Lower lobe of right lung (tissue), 2 donors: ENCODE measurements around the gene NOSTRIN. TPM values are rescaled to one million over a fixed set of nuclear protein-coding genes. Genes with fewer than 3 reads are reported as not detected.

ENCODE experiments used
- ATAC-seq, 2 donors: fragments of 200-7000 bp; cut with Tn5 transposase; one replicate each; pipeline ENCODE4 v1.9.1; 2020 to 2022; ENCODE audit warnings: mild to moderate bottlenecking in 2 of 2, moderate library complexity in 2 of 2
- DNase-seq: peaks from one replicate; pipeline ENCODE4 v3.0.0-alpha.2; 2020
- H3K27ac ChIP-seq: fragments of 200-600 bp; one replicate; pipeline ENCODE4 v1.8.0; 2022
- H3K27me3 ChIP-seq: fragments of 200-600 bp; one replicate; pipeline ENCODE4 v1.8.0; 2022; ENCODE audit warnings: low read depth
- H3K36me3 ChIP-seq: fragments of 200-600 bp; one replicate; pipeline ENCODE4 v1.8.0; 2022; ENCODE audit warnings: mild to moderate bottlenecking
- H3K4me1 ChIP-seq: fragments of 200-600 bp; one replicate; pipeline ENCODE4 v1.8.0; 2022
- H3K4me3 ChIP-seq: fragments of 200-600 bp; one replicate; pipeline ENCODE4 v1.8.0; 2022; ENCODE audit warnings: mild to moderate bottlenecking
- H3K9me3 ChIP-seq: fragments of 200-600 bp; one replicate; pipeline ENCODE4 v1.8.0; 2022
- intact Hi-C: fragments of 100-400 bp; cut with DNase I; formaldehyde crosslinking; loops from one replicate; pipeline ENCODE4 v1.11.0; 2022
- total RNA-seq: library from RNA; stranded (reverse); fragmentation: NEBNext Ultra II Directional; extraction: Animal tissue kit (Norgen Biotek cat#: 25700); gene quantifications from one replicate; pipeline ENCODE4 v1.2.1, GENCODE V29; 2021
- TF ChIP-seq, protein P1 (sequence below): fragments of 200-600 bp; IDR thresholded peaks from one replicate; pipeline ENCODE4 v1.8.0; 2022; ENCODE audit warnings: antibody characterized with exemption, mild to moderate bottlenecking
- donor health status: DM: no; HTN: yes; CAD: no; lungs with severe emphysema.

Gene NOSTRIN
- total RNA-seq, 1 donor from 2014 or later: 45.2 TPM

DNA sequence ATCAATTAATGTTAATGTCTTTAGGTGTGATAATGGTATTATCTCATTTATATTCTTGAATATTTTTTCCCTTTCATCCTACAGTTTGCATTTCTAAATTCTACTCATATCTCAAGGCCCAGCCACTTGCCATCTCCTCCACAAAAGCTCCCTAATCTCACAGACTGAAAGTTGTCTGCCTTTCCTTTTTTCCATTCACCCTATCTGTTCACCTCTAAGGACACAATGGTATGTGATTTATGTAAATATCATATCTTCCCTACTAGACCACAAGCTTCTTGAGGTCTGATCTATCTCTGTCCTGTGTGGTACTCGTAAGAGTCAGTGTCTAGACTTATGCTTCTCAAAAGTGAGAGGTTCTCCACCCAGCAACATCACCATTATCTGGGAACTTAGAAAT, 91.7 kb downstream of the NOSTRIN start:
- TF ChIP-seq, protein P1, sequence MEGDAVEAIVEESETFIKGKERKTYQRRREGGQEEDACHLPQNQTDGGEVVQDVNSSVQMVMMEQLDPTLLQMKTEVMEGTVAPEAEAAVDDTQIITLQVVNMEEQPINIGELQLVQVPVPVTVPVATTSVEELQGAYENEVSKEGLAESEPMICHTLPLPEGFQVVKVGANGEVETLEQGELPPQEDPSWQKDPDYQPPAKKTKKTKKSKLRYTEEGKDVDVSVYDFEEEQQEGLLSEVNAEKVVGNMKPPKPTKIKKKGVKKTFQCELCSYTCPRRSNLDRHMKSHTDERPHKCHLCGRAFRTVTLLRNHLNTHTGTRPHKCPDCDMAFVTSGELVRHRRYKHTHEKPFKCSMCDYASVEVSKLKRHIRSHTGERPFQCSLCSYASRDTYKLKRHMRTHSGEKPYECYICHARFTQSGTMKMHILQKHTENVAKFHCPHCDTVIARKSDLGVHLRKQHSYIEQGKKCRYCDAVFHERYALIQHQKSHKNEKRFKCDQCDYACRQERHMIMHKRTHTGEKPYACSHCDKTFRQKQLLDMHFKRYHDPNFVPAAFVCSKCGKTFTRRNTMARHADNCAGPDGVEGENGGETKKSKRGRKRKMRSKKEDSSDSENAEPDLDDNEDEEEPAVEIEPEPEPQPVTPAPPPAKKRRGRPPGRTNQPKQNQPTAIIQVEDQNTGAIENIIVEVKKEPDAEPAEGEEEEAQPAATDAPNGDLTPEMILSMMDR: no peak
- no peak for DNase-seq
- H3K9me3 ChIP-seq: no peaks in the 10 kb centered on the region
- no peak overlapping the region for H3K27ac ChIP-seq
- no peak overlapping the region for H3K4me3 ChIP-seq
- no peaks in the 10 kb centered on the region for H3K36me3 ChIP-seq
- intact Hi-C loops: no loop called here
- H3K4me1 ChIP-seq: peaks cover 12% of the 10 kb centered on the region
- no peaks in the 10 kb centered on the region for H3K27me3 ChIP-seq
- ATAC-seq: no peak

DNA sequence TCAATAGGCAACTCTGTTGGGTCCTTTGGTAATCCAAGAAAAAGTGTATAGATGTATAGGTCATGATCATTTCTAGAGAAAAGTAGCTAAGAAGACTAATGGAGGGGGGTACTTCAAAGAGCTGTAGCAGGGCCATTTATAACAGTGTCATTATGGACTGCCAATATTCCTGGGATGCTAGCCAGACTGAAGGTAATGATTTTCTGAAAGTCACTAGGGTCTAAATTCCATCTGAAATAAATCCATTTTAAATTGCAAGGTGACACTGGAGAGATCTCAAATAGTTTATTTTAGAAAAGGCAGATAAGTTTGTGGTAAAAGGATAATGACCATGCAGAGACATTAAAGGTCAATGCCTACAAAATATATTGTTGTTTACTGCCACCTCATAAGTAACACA, 92.3 kb downstream of the NOSTRIN start:
- Histone ChIP-seq H3K9me3 (no peaks in the 10 kb centered on the region), H3K4me1 (peaks cover 11% of the 10 kb centered on the region), H3K27me3 (no peaks in the 10 kb centered on the region), H3K36me3 (no peaks in the 10 kb centered on the region), H3K27ac (no peak overlapping the region), H3K4me3 (no peak overlapping the region)
- no peak for ATAC-seq
- TF ChIP-seq, protein P1: no peak
- no peak for DNase-seq
- intact Hi-C loops: no loop called here

DNA sequence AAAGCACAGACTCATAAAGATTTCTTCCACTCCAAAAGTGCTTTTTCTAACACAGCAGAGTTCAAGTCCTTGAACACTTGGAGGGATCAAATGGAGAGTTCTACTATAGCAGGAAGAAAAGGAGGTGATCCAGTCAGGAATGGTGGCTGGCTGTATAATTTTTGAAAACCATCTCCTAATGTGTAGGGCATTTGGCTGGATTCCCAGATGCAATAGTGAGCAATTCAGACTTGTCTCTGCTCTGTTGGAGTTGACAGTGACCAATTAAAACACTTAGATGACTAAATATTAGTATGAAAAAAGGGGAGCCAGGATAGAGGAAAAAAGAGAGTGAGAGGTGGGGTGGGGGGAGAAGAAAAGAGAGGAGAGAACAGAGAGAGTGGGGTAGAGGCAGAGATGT, 93.3 kb downstream of the NOSTRIN start:
- DNase-seq (no peak), ATAC-seq (no peak)
- intact Hi-C loops: no loop called here
- peaks cover under 1% of the 10 kb centered on the region for H3K4me1 ChIP-seq
- no peaks in the 10 kb centered on the region for H3K36me3 ChIP-seq
- TF ChIP-seq, protein P1: no peak
- H3K27me3 ChIP-seq: no peaks in the 10 kb centered on the region
- H3K9me3 ChIP-seq: no peaks in the 10 kb centered on the region
- H3K27ac ChIP-seq: no peak overlapping the region
- H3K4me3 ChIP-seq: no peak overlapping the region

DNA sequence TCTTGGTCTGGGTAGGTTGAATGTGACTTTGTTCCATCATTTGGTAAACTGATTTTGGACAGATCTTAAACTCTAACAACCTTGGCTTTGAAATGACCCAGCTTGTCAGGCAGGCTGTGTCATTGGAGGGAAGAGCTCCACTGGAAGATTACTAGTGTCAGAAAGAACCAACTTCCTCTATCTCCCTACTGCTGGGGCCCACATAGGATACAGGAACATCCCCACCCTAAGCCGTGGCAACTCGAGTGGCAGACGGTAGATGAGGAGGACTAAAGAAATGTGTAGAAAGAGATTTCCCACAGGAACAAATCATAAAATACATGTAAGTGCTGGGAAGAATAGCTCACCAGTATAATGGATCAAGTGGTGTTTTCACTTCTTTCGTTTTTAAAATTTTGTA, 94.3 kb downstream of the NOSTRIN start:
- H3K27me3 ChIP-seq: no peaks in the 10 kb centered on the region
- TF ChIP-seq, protein P1: no peak
- H3K9me3 ChIP-seq: no peaks in the 10 kb centered on the region
- intact Hi-C loops: no loop called here
- H3K36me3 ChIP-seq: no peaks in the 10 kb centered on the region
- ATAC-seq (no peak), DNase-seq (no peak)
- no peak overlapping the region for H3K4me3 ChIP-seq
- H3K27ac ChIP-seq: no peak overlapping the region
- H3K4me1 ChIP-seq: no peaks in the 10 kb centered on the region

DNA sequence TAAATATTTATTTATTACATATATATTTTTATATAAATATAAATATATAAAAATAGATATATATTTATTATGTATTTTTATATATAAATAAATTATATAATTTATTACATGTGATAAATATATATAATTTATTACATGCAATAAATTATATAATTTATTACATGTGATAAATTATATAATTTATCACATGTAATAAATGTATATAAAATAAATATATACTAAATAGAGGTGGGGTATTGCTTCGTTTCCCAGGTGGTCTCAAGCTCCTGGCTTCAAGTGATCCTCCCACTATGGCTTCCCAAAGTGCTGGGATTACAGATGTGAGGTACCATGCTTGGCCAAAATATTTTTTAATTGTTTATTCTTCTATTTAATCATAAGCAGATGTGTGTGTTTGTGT, 95.0 kb downstream of the NOSTRIN start:
- Histone ChIP-seq H3K36me3 (no peaks in the 10 kb centered on the region), H3K27ac (no peak overlapping the region), H3K27me3 (no peaks in the 10 kb centered on the region), H3K4me3 (no peak overlapping the region), H3K4me1 (no peaks in the 10 kb centered on the region), H3K9me3 (no peaks in the 10 kb centered on the region)
- ATAC-seq (no peak), DNase-seq (no peak)
- TF ChIP-seq, protein P1: no peak
- intact Hi-C loops: no loop called here

DNA sequence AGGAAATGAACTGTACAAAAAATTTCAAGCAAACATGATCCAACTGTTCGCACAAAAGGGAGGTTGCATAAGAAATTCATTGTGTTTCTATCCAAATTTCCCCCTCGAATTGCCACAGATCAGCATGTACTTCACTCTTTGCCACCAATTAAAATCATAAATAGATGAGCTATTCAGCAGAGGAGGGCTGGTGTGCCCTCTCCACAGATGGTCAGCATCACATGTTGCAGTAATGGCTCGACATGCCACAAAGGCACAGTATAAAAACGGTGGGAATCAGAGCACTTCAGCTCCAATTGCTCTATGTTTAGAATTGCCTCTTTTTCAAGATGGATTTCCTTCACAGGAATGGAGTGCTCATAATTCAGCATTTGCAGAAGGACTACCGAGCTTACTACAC, 98.6 kb downstream of the NOSTRIN start, which contains the start of gene G6PC2:
G6PC2 (plus strand) TSS at position 289 of the 400 bp plus-strand sequence; CDS start at position 330, 41 bp downstream.
- H3K27ac ChIP-seq: no peak within 1 kb of the TSS
- TF ChIP-seq, protein P1: no peak
- H3K4me1 ChIP-seq: no peaks in the 10 kb centered on the region
- H3K9me3 ChIP-seq: no peaks in the 10 kb centered on the region
- H3K36me3 ChIP-seq: no peaks in the 10 kb centered on the region
- ATAC-seq: no peak
- no peaks in the 10 kb centered on the region for H3K27me3 ChIP-seq
- intact Hi-C loops: no loop called here
- H3K4me3 ChIP-seq: no peak within 1 kb of the TSS
- no peak for DNase-seq
